ENCODE measurements around the gene FXR2. TPM values are rescaled to one million over a fixed set of nuclear protein-coding genes. Genes with fewer than 3 reads are reported as not detected.

The FXR2 gene
- total RNA-seq, 1 experiment from 2014 or later: 49.7 TPM

- peaks cover 11 to 43% of the 10 kb centered on the region in 2 experiments for H3K4me1 ChIP-seq (ENCODE audit: control insufficient read depth in 1 of 2, insufficient read depth in 2 of 2, low read length in 2 of 2)
- H3K36me3 ChIP-seq (ENCODE audit: control insufficient read depth in 1 of 2, insufficient read depth in 2 of 2, low read length in 2 of 2): peaks cover 9 to 40% of the 10 kb centered on the region in 2 experiments; a peak in 3 of 4 replicates
- ATAC-seq (peak; percentile 53), DNase-seq (ENCODE audit: low read depth, low spot score) (peak; percentile 58)
- H3K9me3 ChIP-seq (ENCODE audit: control insufficient read depth in 1 of 2, insufficient read depth in 1 of 2, low read depth in 1 of 2, low read length in 2 of 2): no peaks in the 10 kb centered on the region
- H3K79me2 ChIP-seq (ENCODE audit: insufficient read depth, low read length): peaks cover 44% of the 10 kb centered on the region
- peak overlapping the region; percentile 53 for H3K27ac ChIP-seq (ENCODE audit: low read depth, low read length)
- ChIA-PET POLR2A (interaction anchor here (0.8 kb wide), 1 partner anchor 100 kb away, joined by 3 read pairs; the partner anchor contains the start of gene TP53), CTCF (interaction anchor here (0.6 to 4.9 kb wide), 4 partner anchors 13 to 101 kb away, joined by 3 to 39 read pairs (median 4); partner anchors contain the start of genes TP53 and WRAP53), RAD21 (ENCODE audit: low non-redundant PET in 1 of 2, low total read pairs in 2 of 2, uncharacterized antibody in 2 of 2, unreplicated experiment in 2 of 2) (interaction anchor here in 1 of 2 experiments (0.9 kb wide), 1 partner anchor 45 kb away, joined by 3 read pairs; no protein-coding TSS in a partner anchor)
- H3K9ac ChIP-seq (ENCODE audit: low read length): no peak overlapping the region
- H4K20me1 ChIP-seq (ENCODE audit: insufficient read depth): no peaks in the 10 kb centered on the region
- H2AFZ ChIP-seq (ENCODE audit: low read depth, low read length, poor library complexity, severe bottlenecking): no peak overlapping the region
- 0 out of 2 replicates have a peak overlapping the region, but pooled peaks have one; percentile 1 for H3K4me2 ChIP-seq (ENCODE audit: low read length)
- no TSS peak for BruUV-seq (replicated peaks)
- no peaks in the 10 kb centered on the region for H3K9me2 ChIP-seq (ENCODE audit: insufficient read depth)
- intact Hi-C loops (cut with micrococcal nuclease): no loop called here
- no peak overlapping the region for H3K4me3 ChIP-seq (replicated peaks in 1 of 2; ENCODE audit: low read depth in 1 of 2, low read length in 2 of 2)
- no peaks in the 10 kb centered on the region for H3K27me3 ChIP-seq (ENCODE audit: insufficient read depth, low read length)
- TF ChIP-seq CTCF (IDR thresholded peaks at IDR 0.05 in 2 of 3, conservative IDR thresholded peaks at IDR 0.05 in 1 of 3; ENCODE audit: borderline replicate concordance in 1 of 3, insufficient read depth in 1 of 3, low read depth in 2 of 3, low read length in 2 of 3) (peak in 2 of 3 experiments; percentile 68 to 78; a peak in 5 of 6 replicates), ZFX (IDR thresholded peaks at IDR 0.05) (no peak), TCF7L2 (IDR thresholded peaks at IDR 0.05; ENCODE audit: borderline replicate concordance, extremely low read depth, insufficient read depth, insufficient read length) (peak; percentile 17), SIN3A (IDR thresholded peaks at IDR 0.05; ENCODE audit: low read depth) (no peak), ZNF274 (IDR thresholded peaks at IDR 0.05; ENCODE audit: low read depth, low read length) (no peak), ELF1 (IDR thresholded peaks at IDR 0.05; ENCODE audit: borderline replicate concordance, low read depth) (no peak), RAD21 (IDR thresholded peaks at IDR 0.05; ENCODE audit: low read depth) (peak; percentile 64), EZH2 (IDR thresholded peaks at IDR 0.05) (no peak)
- TF ChIP-seq, protein P1, sequence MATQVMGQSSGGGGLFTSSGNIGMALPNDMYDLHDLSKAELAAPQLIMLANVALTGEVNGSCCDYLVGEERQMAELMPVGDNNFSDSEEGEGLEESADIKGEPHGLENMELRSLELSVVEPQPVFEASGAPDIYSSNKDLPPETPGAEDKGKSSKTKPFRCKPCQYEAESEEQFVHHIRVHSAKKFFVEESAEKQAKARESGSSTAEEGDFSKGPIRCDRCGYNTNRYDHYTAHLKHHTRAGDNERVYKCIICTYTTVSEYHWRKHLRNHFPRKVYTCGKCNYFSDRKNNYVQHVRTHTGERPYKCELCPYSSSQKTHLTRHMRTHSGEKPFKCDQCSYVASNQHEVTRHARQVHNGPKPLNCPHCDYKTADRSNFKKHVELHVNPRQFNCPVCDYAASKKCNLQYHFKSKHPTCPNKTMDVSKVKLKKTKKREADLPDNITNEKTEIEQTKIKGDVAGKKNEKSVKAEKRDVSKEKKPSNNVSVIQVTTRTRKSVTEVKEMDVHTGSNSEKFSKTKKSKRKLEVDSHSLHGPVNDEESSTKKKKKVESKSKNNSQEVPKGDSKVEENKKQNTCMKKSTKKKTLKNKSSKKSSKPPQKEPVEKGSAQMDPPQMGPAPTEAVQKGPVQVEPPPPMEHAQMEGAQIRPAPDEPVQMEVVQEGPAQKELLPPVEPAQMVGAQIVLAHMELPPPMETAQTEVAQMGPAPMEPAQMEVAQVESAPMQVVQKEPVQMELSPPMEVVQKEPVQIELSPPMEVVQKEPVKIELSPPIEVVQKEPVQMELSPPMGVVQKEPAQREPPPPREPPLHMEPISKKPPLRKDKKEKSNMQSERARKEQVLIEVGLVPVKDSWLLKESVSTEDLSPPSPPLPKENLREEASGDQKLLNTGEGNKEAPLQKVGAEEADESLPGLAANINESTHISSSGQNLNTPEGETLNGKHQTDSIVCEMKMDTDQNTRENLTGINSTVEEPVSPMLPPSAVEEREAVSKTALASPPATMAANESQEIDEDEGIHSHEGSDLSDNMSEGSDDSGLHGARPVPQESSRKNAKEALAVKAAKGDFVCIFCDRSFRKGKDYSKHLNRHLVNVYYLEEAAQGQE (IDR thresholded peaks at IDR 0.05; ENCODE audit: low read depth): no peak
Observed at GRCh38 chr17:7586673-7587419, 27.9 kb downstream of the FXR2 start.
